Measurements from ENCODE around the gene SDK1. TPM values are rescaled to one million over a fixed set of nuclear protein-coding genes. Genes with fewer than 3 reads are reported as not detected.

SDK1 gene
- total and polyA plus RNA-seq, 2 experiments from 2014 or later = not detected

DNA sequence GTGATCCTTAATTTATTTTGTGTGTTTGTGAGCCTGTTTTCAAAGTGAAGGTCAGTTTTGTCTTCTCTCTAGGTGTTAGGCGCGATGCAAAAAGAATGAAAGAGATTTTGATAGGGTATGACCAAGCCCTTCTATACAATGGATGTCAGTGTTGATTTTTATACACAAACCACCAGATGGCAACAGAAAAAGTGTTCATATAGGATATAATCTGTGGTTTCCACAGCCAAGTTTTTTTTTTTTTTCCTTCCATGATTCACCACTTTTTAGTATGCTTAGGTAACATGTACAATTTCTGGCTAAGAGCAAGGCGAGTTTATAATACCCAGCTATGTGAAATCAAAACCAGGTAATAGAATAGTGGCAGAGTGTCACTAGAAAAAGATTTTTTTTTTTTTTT lies 8.1 kb downstream of the SDK1 start:
- TF ChIP-seq EZH2phosphoT487 (IDR thresholded peaks at IDR 0.05; ENCODE audit: insufficient read depth, low read depth) = no peak
- no peak for TF ChIP-seq EZH2 (IDR thresholded peaks at IDR 0.05; ENCODE audit: insufficient read depth, poor library complexity, severe bottlenecking)
- Histone ChIP-seq H3K27ac (no peak overlapping the region), H3K79me2 (ENCODE audit: insufficient read depth) (no peaks in the 10 kb centered on the region), H3K36me3 (ENCODE audit: low read depth) (no peaks in the 10 kb centered on the region), H3K4me1 (ENCODE audit: insufficient read depth) (no peaks in the 10 kb centered on the region), H3K9ac (no peak overlapping the region), H3K4me2 (ENCODE audit: unreplicated experiment) (no peak overlapping the region), H4K20me1 (ENCODE audit: insufficient read depth) (no peaks in the 10 kb centered on the region), H3K9me3 (ENCODE audit: low read depth) (no peaks in the 10 kb centered on the region), H3K9me2 (ENCODE audit: insufficient read depth) (no peaks in the 10 kb centered on the region), H3K27me3 (replicated peaks; ENCODE audit: insufficient read depth) (no peaks in the 10 kb centered on the region), H3F3A (ENCODE audit: insufficient read depth) (no peaks in the 10 kb centered on the region), H2AFZ (no peak overlapping the region), H3K4me3 (no peak overlapping the region)
- WGBS, 2 experiments (ENCODE audit: low coverage in 1 of 2, low lambda C conversion rate in 2 of 2, missing lambda C conversion rate in 2 of 2) = 63 to 67% methylated on average over 3 of the region's 3 CpGs
- no peak for DNase-seq
- in situ Hi-C loops (cut with MboI) = no loop called here

GRCh38 chr7:3309956-3310355 lies 8.9 kb downstream of the SDK1 start:
- no peak for TF ChIP-seq EZH2phosphoT487 (IDR thresholded peaks at IDR 0.05; ENCODE audit: insufficient read depth, low read depth)
- no peak for TF ChIP-seq EZH2 (IDR thresholded peaks at IDR 0.05; ENCODE audit: insufficient read depth, poor library complexity, severe bottlenecking)
- Histone ChIP-seq H3K9me2 (ENCODE audit: insufficient read depth) (no peaks in the 10 kb centered on the region), H4K20me1 (ENCODE audit: insufficient read depth) (no peaks in the 10 kb centered on the region), H3K27me3 (replicated peaks; ENCODE audit: insufficient read depth) (no peaks in the 10 kb centered on the region), H3K36me3 (ENCODE audit: low read depth) (no peaks in the 10 kb centered on the region), H3K9ac (no peak overlapping the region), H3K4me2 (ENCODE audit: unreplicated experiment) (no peak overlapping the region), H3F3A (ENCODE audit: insufficient read depth) (no peaks in the 10 kb centered on the region), H2AFZ (no peak overlapping the region), H3K9me3 (ENCODE audit: low read depth) (no peaks in the 10 kb centered on the region), H3K4me3 (no peak overlapping the region), H3K4me1 (ENCODE audit: insufficient read depth) (no peaks in the 10 kb centered on the region), H3K79me2 (ENCODE audit: insufficient read depth) (no peaks in the 10 kb centered on the region), H3K27ac (no peak overlapping the region)
- 22 to 40% methylated on average over 1 of the region's 1 CpG for WGBS, 2 experiments (ENCODE audit: low coverage in 1 of 2, low lambda C conversion rate in 2 of 2, missing lambda C conversion rate in 2 of 2)
- DNase-seq = no peak
- in situ Hi-C loops (cut with MboI) = no loop called here

DNA sequence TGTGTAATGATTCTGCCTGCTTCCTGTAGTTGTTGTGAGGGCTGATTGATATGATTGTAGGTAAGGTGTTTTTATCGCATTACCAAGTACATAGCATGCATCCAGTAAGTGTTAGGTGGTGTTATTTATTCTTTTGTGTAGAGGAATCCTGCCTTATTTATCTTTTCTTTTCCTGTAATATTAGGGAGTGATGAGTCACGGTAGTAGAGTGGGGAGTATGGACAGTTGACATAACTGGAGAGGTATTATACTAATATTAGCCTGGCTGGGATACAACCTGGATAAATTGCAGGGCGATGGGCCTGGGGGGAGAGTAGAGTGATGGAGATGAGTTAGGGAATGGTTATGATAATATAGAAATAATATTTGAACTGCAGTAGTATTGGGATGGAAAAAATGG lies 9.8 kb downstream of the SDK1 start:
- Histone ChIP-seq H3K27me3 (replicated peaks; ENCODE audit: insufficient read depth) (no peaks in the 10 kb centered on the region), H3K9me3 (ENCODE audit: low read depth) (no peaks in the 10 kb centered on the region), H3K27ac (no peak overlapping the region), H3K4me2 (ENCODE audit: unreplicated experiment) (no peak overlapping the region), H3K4me3 (no peak overlapping the region), H4K20me1 (ENCODE audit: insufficient read depth) (no peaks in the 10 kb centered on the region), H2AFZ (no peak overlapping the region), H3K9me2 (ENCODE audit: insufficient read depth) (no peaks in the 10 kb centered on the region), H3K9ac (no peak overlapping the region), H3K36me3 (ENCODE audit: low read depth) (no peaks in the 10 kb centered on the region), H3K4me1 (ENCODE audit: insufficient read depth) (no peaks in the 10 kb centered on the region), H3K79me2 (ENCODE audit: insufficient read depth) (no peaks in the 10 kb centered on the region), H3F3A (ENCODE audit: insufficient read depth) (no peaks in the 10 kb centered on the region)
- DNase-seq = no peak
- TF ChIP-seq EZH2 (IDR thresholded peaks at IDR 0.05; ENCODE audit: insufficient read depth, poor library complexity, severe bottlenecking) (no peak), EZH2phosphoT487 (IDR thresholded peaks at IDR 0.05; ENCODE audit: insufficient read depth, low read depth) (no peak)
- WGBS, 2 experiments (ENCODE audit: low coverage in 1 of 2, low lambda C conversion rate in 2 of 2, missing lambda C conversion rate in 2 of 2) = 46 to 48% methylated on average over 3 of the region's 3 CpGs
- in situ Hi-C loops (cut with MboI) = no loop called here

GRCh38 chr7:3312583-3312982 lies 11.5 kb downstream of the SDK1 start:
- no peak for DNase-seq
- H3K9me2 ChIP-seq (ENCODE audit: insufficient read depth) = no peaks in the 10 kb centered on the region

GRCh38 chr7:3318874-3319273 lies 17.8 kb downstream of the SDK1 start:
- no peaks in the 10 kb centered on the region for H3K27me3 ChIP-seq (replicated peaks; ENCODE audit: insufficient read depth)

More at GRCh38 chr7:3312583-3312982, 11.5 kb downstream of the SDK1 start:
- Histone ChIP-seq H3K36me3 (ENCODE audit: low read depth) (no peaks in the 10 kb centered on the region), H3K27me3 (replicated peaks; ENCODE audit: insufficient read depth) (no peaks in the 10 kb centered on the region), H4K20me1 (ENCODE audit: insufficient read depth) (no peaks in the 10 kb centered on the region), H3K79me2 (ENCODE audit: insufficient read depth) (no peaks in the 10 kb centered on the region), H3K4me1 (ENCODE audit: insufficient read depth) (no peaks in the 10 kb centered on the region), H3K9me3 (ENCODE audit: low read depth) (no peaks in the 10 kb centered on the region), H3K4me2 (ENCODE audit: unreplicated experiment) (no peak overlapping the region), H3K4me3 (no peak overlapping the region), H2AFZ (no peak overlapping the region), H3F3A (ENCODE audit: insufficient read depth) (no peaks in the 10 kb centered on the region), H3K9ac (no peak overlapping the region), H3K27ac (no peak overlapping the region)
- 44 to 51% methylated on average over 2 of the region's 2 CpGs for WGBS, 2 experiments (ENCODE audit: low coverage in 1 of 2, low lambda C conversion rate in 2 of 2, missing lambda C conversion rate in 2 of 2)
- in situ Hi-C loops (cut with MboI) = no loop called here
- no peak for TF ChIP-seq EZH2phosphoT487 (IDR thresholded peaks at IDR 0.05; ENCODE audit: insufficient read depth, low read depth)
- no peak for TF ChIP-seq EZH2 (IDR thresholded peaks at IDR 0.05; ENCODE audit: insufficient read depth, poor library complexity, severe bottlenecking)

More at GRCh38 chr7:3318874-3319273, 17.8 kb downstream of the SDK1 start:
- in situ Hi-C loops (cut with MboI) = no loop called here
- Histone ChIP-seq H3K27ac (no peak overlapping the region), H3K4me1 (ENCODE audit: insufficient read depth) (no peaks in the 10 kb centered on the region), H3K4me3 (no peak overlapping the region), H3K9ac (no peak overlapping the region), H3K79me2 (ENCODE audit: insufficient read depth) (no peaks in the 10 kb centered on the region), H3K9me3 (ENCODE audit: low read depth) (no peaks in the 10 kb centered on the region), H2AFZ (no peak overlapping the region), H3F3A (ENCODE audit: insufficient read depth) (no peaks in the 10 kb centered on the region), H4K20me1 (ENCODE audit: insufficient read depth) (no peaks in the 10 kb centered on the region), H3K4me2 (ENCODE audit: unreplicated experiment) (no peak overlapping the region), H3K36me3 (ENCODE audit: low read depth) (no peaks in the 10 kb centered on the region), H3K9me2 (ENCODE audit: insufficient read depth) (no peaks in the 10 kb centered on the region)
- TF ChIP-seq EZH2 (IDR thresholded peaks at IDR 0.05; ENCODE audit: insufficient read depth, poor library complexity, severe bottlenecking) (no peak), EZH2phosphoT487 (IDR thresholded peaks at IDR 0.05; ENCODE audit: insufficient read depth, low read depth) (no peak)
- 29 to 30% methylated on average over 4 of the region's 4 CpGs for WGBS, 2 experiments (ENCODE audit: low coverage in 1 of 2, low lambda C conversion rate in 2 of 2, missing lambda C conversion rate in 2 of 2)
- DNase-seq = no peak

Measured in GM23248 (cell line).